Activated T-helper 17 cell treated with anti-CD3 and anti-CD28 coated beads, Interleukin-2, amount 50 U/mL, for 72 hours (primary cell): Measurements from ENCODE around the gene NPAS3. TPM values are rescaled to one million over a fixed set of nuclear protein-coding genes. Genes with fewer than 3 reads are reported as not detected.

Experiments
- ATAC-seq: fragments of 150-1000 bp; cut with Tn5 transposase; replicated peaks from 2 replicates; pipeline ENCODE4 v1.10.0; 2021; ENCODE audit warnings: mild to moderate bottlenecking, moderate library complexity
- H3K27ac Mint-ChIP-seq: one replicate; pipeline ENCODE4 v1.8.0; 2022; ENCODE audit warnings: mixed read lengths
- H3K27me3 Mint-ChIP-seq: one replicate; pipeline ENCODE4 v1.8.0; 2022; ENCODE audit warnings: mixed read lengths
- H3K36me3 Mint-ChIP-seq: one replicate; pipeline ENCODE4 v1.8.0; 2022; ENCODE audit warnings: low read depth, mild to moderate bottlenecking, mixed read lengths
- H3K4me1 Mint-ChIP-seq: one replicate; pipeline ENCODE4 v1.8.0; 2022; ENCODE audit warnings: mixed read lengths
- H3K4me3 Mint-ChIP-seq: one replicate; pipeline ENCODE4 v1.8.0; 2022; ENCODE audit warnings: mild to moderate bottlenecking, mixed read lengths
- H3K9me3 Mint-ChIP-seq: one replicate; pipeline ENCODE4 v1.8.0; 2022; ENCODE audit warnings: mixed read lengths
- total RNA-seq, 2 donors: library from RNA; stranded (reverse); gene quantifications; one replicate each; pipeline ENCODE4 v1.2.3, GENCODE V29; 2022

NPAS3 gene
- total RNA-seq, 2 donors from 2014 or later = not detected

GRCh38 chr14:33184587-33184986, 245.9 kb downstream of the NPAS3 start:
- ATAC-seq = no peak
- H3K4me3 Mint-ChIP-seq = no peak overlapping the region
- H3K36me3 Mint-ChIP-seq = no peaks in the 10 kb centered on the region
- no peak overlapping the region for H3K27ac Mint-ChIP-seq
- no peaks in the 10 kb centered on the region for H3K4me1 Mint-ChIP-seq
- no peaks in the 10 kb centered on the region for H3K27me3 Mint-ChIP-seq
- no peaks in the 10 kb centered on the region for H3K9me3 Mint-ChIP-seq

- no peaks in the 10 kb centered on the region for H3K4me1 Mint-ChIP-seq
- ATAC-seq = no peak
- no peaks in the 10 kb centered on the region for H3K9me3 Mint-ChIP-seq
- no peak overlapping the region for H3K4me3 Mint-ChIP-seq
- H3K36me3 Mint-ChIP-seq = no peaks in the 10 kb centered on the region
- H3K27ac Mint-ChIP-seq = no peak overlapping the region
- H3K27me3 Mint-ChIP-seq = peaks cover 4% of the 10 kb centered on the region
Measured at GRCh38 chr14:33186656-33187055, 248.0 kb downstream of the NPAS3 start.

GRCh38 chr14:33188880-33189279, 250.2 kb downstream of the NPAS3 start:
- Mint-ChIP-seq H3K36me3 (no peaks in the 10 kb centered on the region), H3K4me1 (no peaks in the 10 kb centered on the region), H3K4me3 (no peak overlapping the region), H3K9me3 (no peaks in the 10 kb centered on the region), H3K27ac (no peak overlapping the region), H3K27me3 (peaks cover 4% of the 10 kb centered on the region)
- no peak for ATAC-seq

- no peak overlapping the region for H3K27ac Mint-ChIP-seq
- no peak overlapping the region for H3K4me3 Mint-ChIP-seq
- H3K9me3 Mint-ChIP-seq = no peaks in the 10 kb centered on the region
- no peak for ATAC-seq
- no peaks in the 10 kb centered on the region for H3K4me1 Mint-ChIP-seq
- H3K36me3 Mint-ChIP-seq = no peaks in the 10 kb centered on the region
- H3K27me3 Mint-ChIP-seq = peaks cover 4% of the 10 kb centered on the region
Measured at GRCh38 chr14:33191855-33192254, 253.2 kb downstream of the NPAS3 start.

GRCh38 chr14:33194551-33194950, 255.9 kb downstream of the NPAS3 start:
- Mint-ChIP-seq H3K4me1 (no peaks in the 10 kb centered on the region), H3K4me3 (no peak overlapping the region), H3K27ac (no peak overlapping the region), H3K36me3 (no peaks in the 10 kb centered on the region), H3K27me3 (peaks cover 4% of the 10 kb centered on the region), H3K9me3 (no peaks in the 10 kb centered on the region)
- ATAC-seq = no peak

- no peak for ATAC-seq
- no peak overlapping the region for H3K27ac Mint-ChIP-seq
- H3K27me3 Mint-ChIP-seq = no peaks in the 10 kb centered on the region
- H3K36me3 Mint-ChIP-seq = no peaks in the 10 kb centered on the region
- no peaks in the 10 kb centered on the region for H3K9me3 Mint-ChIP-seq
- H3K4me3 Mint-ChIP-seq = no peak overlapping the region
- no peaks in the 10 kb centered on the region for H3K4me1 Mint-ChIP-seq
Measured at GRCh38 chr14:33198684-33199083, 260.0 kb downstream of the NPAS3 start.

- no peak for ATAC-seq
- no peak overlapping the region for H3K4me3 Mint-ChIP-seq
Measured at GRCh38 chr14:33201116-33201515, 262.4 kb downstream of the NPAS3 start.

GRCh38 chr14:33206981-33207380, 268.3 kb downstream of the NPAS3 start:
- H3K4me1 Mint-ChIP-seq = no peaks in the 10 kb centered on the region
- no peak for ATAC-seq
- no peaks in the 10 kb centered on the region for H3K9me3 Mint-ChIP-seq
- no peaks in the 10 kb centered on the region for H3K27me3 Mint-ChIP-seq
- no peak overlapping the region for H3K27ac Mint-ChIP-seq
- H3K36me3 Mint-ChIP-seq = no peaks in the 10 kb centered on the region
- H3K4me3 Mint-ChIP-seq = no peak overlapping the region

More at GRCh38 chr14:33201116-33201515, 262.4 kb downstream of the NPAS3 start:
- no peaks in the 10 kb centered on the region for H3K9me3 Mint-ChIP-seq
- H3K4me1 Mint-ChIP-seq = no peaks in the 10 kb centered on the region
- H3K27ac Mint-ChIP-seq = no peak overlapping the region
- no peaks in the 10 kb centered on the region for H3K27me3 Mint-ChIP-seq
- no peaks in the 10 kb centered on the region for H3K36me3 Mint-ChIP-seq

GRCh38 chr14:33207467-33208017, 268.9 kb downstream of the NPAS3 start:
- Mint-ChIP-seq H3K36me3 (no peaks in the 10 kb centered on the region), H3K4me1 (no peaks in the 10 kb centered on the region), H3K9me3 (no peaks in the 10 kb centered on the region), H3K27ac (no peak overlapping the region), H3K4me3 (no peak overlapping the region), H3K27me3 (no peaks in the 10 kb centered on the region)
- ATAC-seq = no peak

- Mint-ChIP-seq H3K36me3 (no peaks in the 10 kb centered on the region), H3K9me3 (no peaks in the 10 kb centered on the region), H3K27ac (no peak overlapping the region), H3K27me3 (no peaks in the 10 kb centered on the region), H3K4me1 (no peaks in the 10 kb centered on the region), H3K4me3 (no peak overlapping the region)
- ATAC-seq = no peak
Measured at GRCh38 chr14:33210311-33210710, 271.6 kb downstream of the NPAS3 start.

- no peak for ATAC-seq
- Mint-ChIP-seq H3K27me3 (peaks cover 3% of the 10 kb centered on the region), H3K36me3 (no peaks in the 10 kb centered on the region), H3K27ac (no peak overlapping the region), H3K9me3 (peaks cover 3% of the 10 kb centered on the region), H3K4me3 (no peak overlapping the region), H3K4me1 (no peaks in the 10 kb centered on the region)
Measured at GRCh38 chr14:33218026-33218425, 279.3 kb downstream of the NPAS3 start.

- H3K36me3 Mint-ChIP-seq = no peaks in the 10 kb centered on the region
- no peak overlapping the region for H3K4me3 Mint-ChIP-seq
- ATAC-seq = no peak
- peaks cover 3% of the 10 kb centered on the region for H3K27me3 Mint-ChIP-seq
- no peak overlapping the region for H3K27ac Mint-ChIP-seq
- H3K9me3 Mint-ChIP-seq = peaks cover 3% of the 10 kb centered on the region
- no peaks in the 10 kb centered on the region for H3K4me1 Mint-ChIP-seq
Measured at GRCh38 chr14:33219957-33220356, 281.3 kb downstream of the NPAS3 start.

GRCh38 chr14:33229269-33229929, 290.7 kb downstream of the NPAS3 start:
- no peak for ATAC-seq

GRCh38 chr14:33230021-33230420, 291.3 kb downstream of the NPAS3 start:
- ATAC-seq = no peak
- Mint-ChIP-seq H3K9me3 (no peaks in the 10 kb centered on the region), H3K4me3 (no peak overlapping the region), H3K27me3 (no peaks in the 10 kb centered on the region), H3K4me1 (no peaks in the 10 kb centered on the region), H3K27ac (no peak overlapping the region), H3K36me3 (no peaks in the 10 kb centered on the region)

More at GRCh38 chr14:33229269-33229929, 290.7 kb downstream of the NPAS3 start:
- H3K4me3 Mint-ChIP-seq = no peak overlapping the region
- no peaks in the 10 kb centered on the region for H3K27me3 Mint-ChIP-seq
- H3K4me1 Mint-ChIP-seq = no peaks in the 10 kb centered on the region
- no peaks in the 10 kb centered on the region for H3K9me3 Mint-ChIP-seq
- H3K36me3 Mint-ChIP-seq = no peaks in the 10 kb centered on the region
- no peak overlapping the region for H3K27ac Mint-ChIP-seq

GRCh38 chr14:33232031-33232430, 293.4 kb downstream of the NPAS3 start:
- H3K27me3 Mint-ChIP-seq = no peaks in the 10 kb centered on the region
- H3K4me3 Mint-ChIP-seq = no peak overlapping the region
- no peak for ATAC-seq
- no peak overlapping the region for H3K27ac Mint-ChIP-seq
- no peaks in the 10 kb centered on the region for H3K4me1 Mint-ChIP-seq
- H3K9me3 Mint-ChIP-seq = no peaks in the 10 kb centered on the region
- H3K36me3 Mint-ChIP-seq = no peaks in the 10 kb centered on the region
